ENCODE measurements around the gene BAIAP2. TPM values are rescaled to one million over a fixed set of nuclear protein-coding genes. Genes with fewer than 3 reads are reported as not detected.

Gene BAIAP2
- total and polyA plus RNA-seq, 3 experiments from 2014 or later, result 5.3 to 8.8 (median 6.6) TPM

DNA sequence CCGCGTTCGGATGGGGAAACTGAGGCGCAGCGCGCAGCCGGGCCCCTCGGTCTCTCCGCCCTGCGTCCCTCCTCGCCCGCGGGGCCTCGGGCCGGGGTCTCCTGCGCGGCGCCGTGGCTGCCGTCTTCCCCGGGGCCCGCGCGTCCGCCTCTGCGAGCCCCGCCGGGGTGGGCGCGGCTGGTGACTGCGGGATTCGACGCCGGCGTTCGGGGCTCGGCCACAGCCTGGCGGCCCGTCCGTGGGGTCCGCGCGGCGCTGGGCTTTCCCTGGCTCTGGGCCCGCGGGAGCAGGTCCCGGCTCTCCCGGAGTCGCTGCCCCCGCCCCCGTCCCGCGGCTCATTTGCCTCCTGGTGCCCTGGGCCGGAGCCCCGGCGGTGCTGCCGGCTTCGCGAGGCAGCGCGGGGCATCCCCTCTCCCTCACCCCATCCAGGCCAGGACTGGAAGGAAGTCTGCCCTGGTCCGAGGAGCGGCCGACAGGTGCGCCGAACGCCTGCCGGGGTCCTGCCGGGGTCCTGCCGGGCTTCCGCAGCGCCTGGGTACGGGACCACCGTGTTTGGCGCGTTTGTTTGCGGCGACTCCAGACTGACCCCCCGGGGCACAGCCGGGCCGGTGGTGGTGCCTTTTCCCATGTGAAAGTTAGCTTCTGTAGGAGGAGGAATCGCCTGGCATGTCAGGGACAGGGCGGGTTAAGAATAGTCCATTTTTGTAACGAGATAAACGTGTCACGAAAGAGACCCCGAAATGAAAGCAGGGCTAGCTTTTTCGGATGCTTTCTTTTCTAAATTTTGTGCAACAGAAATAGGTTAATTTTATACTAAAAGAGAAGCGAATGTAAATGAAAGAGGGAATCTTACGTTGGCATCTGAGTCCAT lies 42.6 kb upstream of the BAIAP2 start:
- peak overlapping the region; percentile 84 for H3K4me3 ChIP-seq (ENCODE audit: low read length)
- H3K27me3 Mint-ChIP-seq, result peaks cover 0 to 4% of the 10 kb centered on the region in 2 donors
- DNase-seq, result no peak
- peak overlapping the region; percentile 78 to 92 (median 83) for H3K4me3 Mint-ChIP-seq
- no peaks in the 10 kb centered on the region for H3K9me3 Mint-ChIP-seq
- CTCF ChIA-PET, result interaction anchor here (1.0 to 1.4 kb wide), 2 partner anchors 26 to 109 kb away, joined by 3 to 5 read pairs; no protein-coding TSS in a partner anchor
- H3K4me1 Mint-ChIP-seq, result peaks cover 17 to 36% (median 23%) of the 10 kb centered on the region in 3 donors
- H3K27me3 ChIP-seq (ENCODE audit: insufficient read depth, low read length, poor library complexity, severe bottlenecking), result no peaks in the 10 kb centered on the region
- H3K36me3 ChIP-seq (ENCODE audit: insufficient read depth, low read length), result no peaks in the 10 kb centered on the region
- peak overlapping the region; percentile 75 for H3K27ac ChIP-seq (ENCODE audit: low read depth, low read length)
- H3K36me3 Mint-ChIP-seq, result peaks cover 0 to 32% (median 0%) of the 10 kb centered on the region in 3 donors
- peaks cover 35% of the 10 kb centered on the region for H3K4me1 ChIP-seq (ENCODE audit: insufficient read depth, low read length)
- H3K9me3 ChIP-seq (ENCODE audit: low read length), result no peaks in the 10 kb centered on the region
- peak overlapping the region in 6 of 8 donors; percentile 59 to 89 (median 76) for H3K27ac Mint-ChIP-seq
- POLR2A ChIA-PET, result no interaction called here

DNA sequence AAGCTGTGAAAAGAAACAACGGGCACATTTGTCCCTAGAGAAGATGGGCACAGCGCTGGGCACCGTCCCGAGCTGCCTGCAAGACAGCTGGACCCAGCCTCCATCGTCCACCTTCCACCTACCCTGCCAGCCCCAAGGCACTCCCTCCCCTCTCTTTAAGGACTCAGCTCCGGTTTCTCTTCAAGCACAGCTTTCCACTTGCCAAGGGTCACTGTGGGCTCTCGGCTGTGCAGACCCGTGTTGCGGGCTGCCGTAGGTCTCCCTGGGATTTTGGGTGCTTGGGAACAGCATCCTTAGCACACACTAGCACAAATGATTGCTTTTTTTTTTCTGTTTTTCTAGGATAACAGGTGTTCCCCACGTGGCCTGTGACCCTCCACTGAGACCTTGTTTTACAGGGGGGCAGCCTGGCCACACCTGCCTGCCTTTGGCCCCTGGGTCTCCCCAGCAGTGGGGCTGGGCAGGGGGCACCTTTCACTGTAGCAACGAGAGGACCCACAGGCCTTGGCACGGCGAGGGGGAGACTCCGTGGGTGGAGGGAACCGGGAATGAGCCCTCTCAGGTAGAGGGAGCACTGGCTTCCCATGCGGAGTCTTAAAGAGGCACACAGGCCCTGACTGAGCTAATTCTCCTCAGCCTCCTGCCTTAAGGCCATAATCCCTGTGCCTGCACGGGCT lies 41.9 kb upstream of the BAIAP2 start:
- Histone ChIP-seq H3K36me3 (ENCODE audit: insufficient read depth, low read length) (peaks cover under 1% of the 10 kb centered on the region), H3K27me3 (ENCODE audit: insufficient read depth, low read length, poor library complexity, severe bottlenecking) (no peaks in the 10 kb centered on the region), H3K9me3 (ENCODE audit: low read length) (no peaks in the 10 kb centered on the region), H3K4me3 (ENCODE audit: low read length) (peak overlapping the region; percentile 41), H3K4me1 (ENCODE audit: insufficient read depth, low read length) (peaks cover 35% of the 10 kb centered on the region), H3K27ac (ENCODE audit: low read depth, low read length) (no peak overlapping the region)
- no peak for DNase-seq
- POLR2A ChIA-PET, result no interaction called here
- peaks cover 0 to 4% of the 10 kb centered on the region in 2 donors for H3K27me3 Mint-ChIP-seq
- peak overlapping the region in 6 of 8 donors; percentile 59 to 89 (median 76) for H3K27ac Mint-ChIP-seq
- no peaks in the 10 kb centered on the region for H3K9me3 Mint-ChIP-seq
- H3K4me3 Mint-ChIP-seq, result peak overlapping the region; percentile 78 to 92 (median 82)
- peaks cover 0 to 39% (median 0%) of the 10 kb centered on the region in 3 donors for H3K36me3 Mint-ChIP-seq
- CTCF ChIA-PET, result interaction anchor here (1.0 to 1.4 kb wide), 2 partner anchors 25 to 108 kb away, joined by 3 to 5 read pairs; no protein-coding TSS in a partner anchor
- H3K4me1 Mint-ChIP-seq, result peaks cover 17 to 36% (median 23%) of the 10 kb centered on the region in 3 donors

DNA sequence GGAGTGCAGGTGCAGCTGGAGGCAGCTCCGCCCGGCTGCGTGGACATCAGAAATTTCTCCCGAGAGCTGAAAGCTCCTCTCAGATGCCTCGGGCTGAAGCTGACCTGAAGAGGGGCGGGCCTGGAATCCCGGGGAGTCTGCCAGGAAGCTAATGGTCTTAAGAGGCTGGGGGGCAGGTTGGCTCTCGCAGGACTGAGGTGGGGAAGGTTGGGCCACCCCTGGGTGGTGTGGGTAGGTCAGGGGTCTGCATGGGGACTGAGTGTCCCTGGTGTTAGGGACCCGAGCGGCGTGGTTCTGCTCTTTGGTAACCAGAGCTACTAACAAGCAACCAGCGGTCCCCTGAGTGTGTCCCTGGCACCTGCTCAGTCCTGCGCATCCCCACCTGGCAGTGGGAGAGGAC lies 39.8 kb upstream of the BAIAP2 start:
- CTCF ChIA-PET, result no interaction called here
- Histone ChIP-seq H3K27me3 (ENCODE audit: insufficient read depth, low read length, poor library complexity, severe bottlenecking) (no peaks in the 10 kb centered on the region), H3K36me3 (ENCODE audit: insufficient read depth, low read length) (peaks cover 9% of the 10 kb centered on the region), H3K4me1 (ENCODE audit: insufficient read depth, low read length) (peaks cover 24% of the 10 kb centered on the region), H3K27ac (ENCODE audit: low read depth, low read length) (no peak overlapping the region), H3K9me3 (ENCODE audit: low read length) (no peaks in the 10 kb centered on the region), H3K4me3 (ENCODE audit: low read length) (no peak overlapping the region)
- Mint-ChIP-seq H3K4me3 (no peak overlapping the region), H3K9me3 (no peaks in the 10 kb centered on the region), H3K4me1 (peaks cover 12 to 25% (median 16%) of the 10 kb centered on the region in 3 donors), H3K27ac (peak overlapping the region in 1 of 8 donors; percentile 11), H3K27me3 (peaks cover 0 to 4% of the 10 kb centered on the region in 2 donors), H3K36me3 (peaks cover 0 to 55% (median 0%) of the 10 kb centered on the region in 3 donors)
- no peak for DNase-seq
- POLR2A ChIA-PET, result no interaction called here

GRCh38 chr17:80996422-80997305 lies 38.3 kb upstream of the BAIAP2 start:
- no peaks in the 10 kb centered on the region for H3K9me3 ChIP-seq (ENCODE audit: low read length)
- H3K36me3 ChIP-seq (ENCODE audit: insufficient read depth, low read length), result peaks cover 9% of the 10 kb centered on the region
- peaks cover 11 to 17% (median 12%) of the 10 kb centered on the region in 3 donors for H3K4me1 Mint-ChIP-seq
- POLR2A ChIA-PET, result interaction anchor here (0.7 kb wide), 1 partner anchor 12 kb away, joined by 5 read pairs; no protein-coding TSS in a partner anchor
- H3K9me3 Mint-ChIP-seq, result no peaks in the 10 kb centered on the region
- H3K4me1 ChIP-seq (ENCODE audit: insufficient read depth, low read length), result peaks cover 15% of the 10 kb centered on the region
- no peak for DNase-seq
- H3K4me3 Mint-ChIP-seq, result peak overlapping the region in 1 of 7 donors; percentile 72
- H3K36me3 Mint-ChIP-seq, result peaks cover 0 to 51% (median 0%) of the 10 kb centered on the region in 3 donors
- H3K4me3 ChIP-seq (ENCODE audit: low read length), result no peak overlapping the region
- no peaks in the 10 kb centered on the region for H3K27me3 ChIP-seq (ENCODE audit: insufficient read depth, low read length, poor library complexity, severe bottlenecking)
- H3K27ac ChIP-seq (ENCODE audit: low read depth, low read length), result no peak overlapping the region
- CTCF ChIA-PET, result no interaction called here
- peak overlapping the region in 2 of 8 donors; percentile 24 to 52 for H3K27ac Mint-ChIP-seq
- H3K27me3 Mint-ChIP-seq, result no peaks in the 10 kb centered on the region

DNA sequence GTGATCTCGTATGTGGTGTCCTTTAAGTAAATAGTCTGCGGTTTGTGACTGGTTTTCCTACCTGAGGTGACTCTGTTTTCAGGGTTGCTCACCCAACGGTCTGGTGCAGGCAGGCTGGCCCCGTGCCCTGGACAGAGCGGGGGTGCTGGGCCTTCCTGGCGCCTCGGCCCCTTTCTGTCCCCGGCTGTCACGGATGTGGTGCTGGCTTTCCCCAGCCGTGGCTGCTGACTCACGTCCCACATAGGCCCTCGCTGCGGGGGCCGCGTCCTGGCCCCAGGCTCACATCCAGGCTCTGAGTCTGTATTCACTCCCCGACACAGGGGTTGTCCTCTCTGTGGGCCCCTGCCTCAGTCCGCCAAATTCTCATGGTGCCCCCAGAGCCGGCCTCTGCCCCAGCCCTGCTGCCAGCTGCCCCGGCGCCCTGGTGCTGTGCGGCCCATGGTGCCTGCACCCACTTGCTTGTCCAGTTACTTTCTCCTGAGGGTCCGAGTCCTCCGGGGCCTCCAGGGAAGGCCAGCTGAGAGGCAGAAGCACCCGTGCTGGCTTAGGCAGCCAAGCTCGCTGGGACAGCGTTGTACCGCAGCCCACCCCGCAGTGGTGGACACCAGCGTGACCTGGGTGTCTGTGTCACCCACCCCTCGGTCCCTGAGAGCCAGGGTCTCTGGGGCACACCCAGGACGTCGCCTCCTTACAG lies 37.4 kb upstream of the BAIAP2 start:
- Mint-ChIP-seq H3K4me3 (peak overlapping the region in 1 of 7 donors; percentile 72), H3K36me3 (peaks cover 0 to 51% (median 0%) of the 10 kb centered on the region in 3 donors), H3K4me1 (peaks cover 14 to 21% (median 16%) of the 10 kb centered on the region in 3 donors), H3K9me3 (no peaks in the 10 kb centered on the region), H3K27ac (no peak overlapping the region), H3K27me3 (no peaks in the 10 kb centered on the region)
- ChIA-PET CTCF (no interaction called here), POLR2A (no interaction called here)
- no peaks in the 10 kb centered on the region for H3K27me3 ChIP-seq (ENCODE audit: insufficient read depth, low read length, poor library complexity, severe bottlenecking)
- peaks cover 9% of the 10 kb centered on the region for H3K36me3 ChIP-seq (ENCODE audit: insufficient read depth, low read length)
- H3K4me1 ChIP-seq (ENCODE audit: insufficient read depth, low read length), result peaks cover 12% of the 10 kb centered on the region
- DNase-seq, result no peak
- H3K9me3 ChIP-seq (ENCODE audit: low read length), result no peaks in the 10 kb centered on the region
- H3K4me3 ChIP-seq (ENCODE audit: low read length), result no peak overlapping the region
- H3K27ac ChIP-seq (ENCODE audit: low read depth, low read length), result no peak overlapping the region

GRCh38 chr17:80998118-80998747 lies 36.7 kb upstream of the BAIAP2 start:
- no peak overlapping the region for H3K4me3 Mint-ChIP-seq
- H3K4me1 ChIP-seq (ENCODE audit: insufficient read depth, low read length), result peaks cover 5% of the 10 kb centered on the region
- H3K36me3 ChIP-seq (ENCODE audit: insufficient read depth, low read length), result peaks cover 9% of the 10 kb centered on the region
- H3K27ac ChIP-seq (ENCODE audit: low read depth, low read length), result no peak overlapping the region
- peaks cover 8 to 18% (median 12%) of the 10 kb centered on the region in 3 donors for H3K4me1 Mint-ChIP-seq
- peaks cover 0 to 48% (median 0%) of the 10 kb centered on the region in 3 donors for H3K36me3 Mint-ChIP-seq
- no peak overlapping the region for H3K4me3 ChIP-seq (ENCODE audit: low read length)
- no peak for DNase-seq
- peak overlapping the region in 1 of 8 donors; percentile 71 for H3K27ac Mint-ChIP-seq
- no peaks in the 10 kb centered on the region for H3K9me3 Mint-ChIP-seq
- no peaks in the 10 kb centered on the region for H3K9me3 ChIP-seq (ENCODE audit: low read length)
- no peaks in the 10 kb centered on the region for H3K27me3 ChIP-seq (ENCODE audit: insufficient read depth, low read length, poor library complexity, severe bottlenecking)
- ChIA-PET CTCF (no interaction called here), POLR2A (no interaction called here)
- H3K27me3 Mint-ChIP-seq, result peaks cover 0 to 2% of the 10 kb centered on the region in 2 donors
